ENCODE data around the gene OBSCN.

The OBSCN gene

GRCh38 chr1:228378873-228379460 is 171.1 kb downstream of the OBSCN start:
- no peak for DNase-seq (ENCODE audit: low read depth, low spot score)

DNA sequence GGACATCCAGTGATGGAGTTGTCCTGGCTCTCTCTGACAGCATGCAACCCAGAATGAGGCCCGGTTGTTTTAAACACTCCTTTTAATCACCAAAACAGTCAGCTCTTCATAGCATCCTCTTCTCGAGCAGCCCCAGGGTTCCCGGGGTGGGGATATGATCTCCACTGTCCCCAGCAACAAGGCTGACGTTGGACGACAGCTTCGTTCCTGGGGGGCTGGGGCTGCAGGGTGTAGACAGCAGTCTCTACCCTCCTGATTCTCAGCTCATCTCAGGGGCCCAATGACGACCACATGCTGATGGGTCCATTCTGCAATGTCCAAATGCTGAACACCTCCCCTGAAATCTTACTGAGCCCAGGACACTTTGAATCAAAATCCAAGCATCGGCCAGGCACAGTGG is 171.8 kb downstream of the OBSCN start:
- DNase-seq (ENCODE audit: low read depth, low spot score) = no peak

DNA sequence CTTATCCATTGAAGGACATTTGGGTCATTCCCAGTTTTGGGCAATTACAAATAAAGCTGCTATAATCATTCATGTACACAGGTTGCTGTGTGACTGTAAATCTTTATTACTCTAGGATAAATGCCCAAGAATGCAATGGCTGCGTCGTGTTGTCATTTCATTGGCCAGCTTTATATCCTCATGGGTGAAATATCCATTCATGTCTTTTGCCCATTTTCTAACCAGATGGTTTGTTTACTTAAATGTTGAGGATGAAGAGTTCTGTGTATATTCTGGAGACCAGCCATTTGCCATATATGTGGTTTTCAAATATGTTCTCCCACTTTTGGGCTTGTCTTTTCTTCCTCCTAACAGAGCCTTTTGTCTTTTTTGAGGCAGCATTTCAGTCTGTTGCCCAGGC is 173.5 kb downstream of the OBSCN start:
- no peak for DNase-seq (ENCODE audit: low read depth, low spot score)

DNA sequence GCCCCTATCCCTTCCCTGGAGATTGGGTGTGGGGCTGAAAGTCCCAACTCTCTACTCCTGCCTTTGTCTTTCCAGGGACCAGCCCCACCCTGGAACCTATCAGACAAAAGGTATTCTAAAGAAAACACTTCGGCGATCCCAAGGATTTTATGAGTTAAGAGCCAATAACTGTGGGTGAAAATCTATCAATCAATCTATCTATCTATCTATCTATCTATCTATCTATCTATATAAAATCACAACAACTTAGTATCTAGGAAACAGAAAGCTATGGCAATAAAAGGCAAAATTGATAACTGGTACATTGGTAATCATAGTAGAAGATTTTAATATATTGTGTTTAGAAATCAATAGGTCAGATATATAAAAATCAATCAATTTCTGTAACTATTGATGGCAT is 175.9 kb downstream of the OBSCN start:
- no peak for DNase-seq (ENCODE audit: low read depth, low spot score)

- DNase-seq (ENCODE audit: low read depth, low spot score) = no peak
Measured at GRCh38 chr1:228385232-228385631, 177.4 kb downstream of the OBSCN start.

DNA sequence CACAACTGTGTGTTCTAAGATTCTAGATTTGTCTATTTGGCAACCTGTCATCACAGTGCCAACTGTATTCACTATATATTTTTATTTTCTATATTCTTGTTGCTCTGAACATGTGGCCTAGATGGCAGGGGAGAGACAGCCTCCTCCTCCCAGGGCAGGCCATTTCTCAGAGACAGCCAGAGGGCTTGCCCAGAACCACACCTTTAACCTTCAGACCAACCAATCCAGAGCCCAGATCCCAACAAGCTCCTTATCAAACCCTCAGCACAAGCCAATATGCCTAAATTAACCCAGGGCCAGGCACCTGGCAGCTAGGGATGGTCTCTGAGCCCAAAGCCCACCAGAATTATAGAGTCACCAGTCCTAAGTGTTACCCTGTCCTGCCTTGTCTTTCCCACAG is 179.5 kb downstream of the OBSCN start:
- DNase-seq (ENCODE audit: low read depth, low spot score) = no peak

DNA sequence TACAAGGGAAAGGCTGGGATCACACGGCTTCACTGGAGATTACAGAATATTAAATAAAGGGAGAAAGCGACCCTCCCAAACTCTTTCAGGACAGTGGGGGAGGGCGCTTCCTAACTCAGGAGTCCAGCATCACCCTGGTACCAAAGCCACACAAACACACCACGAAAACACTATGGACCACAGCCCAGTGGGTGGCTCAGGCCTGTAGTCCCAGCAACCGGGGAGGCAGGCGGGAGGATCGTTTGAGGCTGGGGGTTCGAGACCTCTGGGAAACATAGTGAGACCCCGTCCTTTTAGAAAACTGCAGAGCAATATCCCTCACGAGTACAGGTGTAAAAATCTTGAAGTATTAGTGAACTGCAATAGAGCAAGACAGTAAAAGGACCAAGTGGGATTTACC is 182.8 kb downstream of the OBSCN start:
- DNase-seq (ENCODE audit: low read depth, low spot score) = no peak

DNA sequence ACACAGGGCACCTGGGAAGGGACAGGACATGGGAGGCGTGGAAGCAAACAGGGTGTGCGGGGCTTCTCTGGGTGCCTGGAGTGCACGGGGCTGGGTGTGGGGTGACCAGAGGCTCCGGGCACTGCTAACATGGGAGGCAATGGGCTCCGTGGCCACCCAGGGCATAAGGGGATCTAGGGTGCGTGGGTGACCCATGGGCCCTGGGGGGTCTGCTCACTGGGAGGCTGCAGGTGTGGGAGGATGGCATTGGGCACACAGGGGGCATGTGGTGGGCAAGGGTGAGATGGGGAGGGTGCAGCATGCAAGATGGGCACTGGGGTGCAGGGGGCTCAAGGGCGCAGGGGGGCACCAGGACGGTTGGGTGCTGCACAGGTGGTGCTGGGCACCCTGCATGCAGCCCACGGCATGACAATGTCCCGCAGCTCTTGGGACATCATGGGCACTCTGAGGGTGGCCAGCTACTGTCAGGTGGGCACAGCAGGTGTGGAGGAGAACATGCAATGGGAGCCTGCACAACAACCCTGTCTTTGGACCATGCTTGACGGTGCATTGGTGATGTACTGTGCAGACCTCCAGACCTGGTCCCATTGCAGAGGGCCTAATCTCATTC is 183.7 kb downstream of the OBSCN start:
- no peak for DNase-seq (ENCODE audit: low read depth, low spot score)

DNA sequence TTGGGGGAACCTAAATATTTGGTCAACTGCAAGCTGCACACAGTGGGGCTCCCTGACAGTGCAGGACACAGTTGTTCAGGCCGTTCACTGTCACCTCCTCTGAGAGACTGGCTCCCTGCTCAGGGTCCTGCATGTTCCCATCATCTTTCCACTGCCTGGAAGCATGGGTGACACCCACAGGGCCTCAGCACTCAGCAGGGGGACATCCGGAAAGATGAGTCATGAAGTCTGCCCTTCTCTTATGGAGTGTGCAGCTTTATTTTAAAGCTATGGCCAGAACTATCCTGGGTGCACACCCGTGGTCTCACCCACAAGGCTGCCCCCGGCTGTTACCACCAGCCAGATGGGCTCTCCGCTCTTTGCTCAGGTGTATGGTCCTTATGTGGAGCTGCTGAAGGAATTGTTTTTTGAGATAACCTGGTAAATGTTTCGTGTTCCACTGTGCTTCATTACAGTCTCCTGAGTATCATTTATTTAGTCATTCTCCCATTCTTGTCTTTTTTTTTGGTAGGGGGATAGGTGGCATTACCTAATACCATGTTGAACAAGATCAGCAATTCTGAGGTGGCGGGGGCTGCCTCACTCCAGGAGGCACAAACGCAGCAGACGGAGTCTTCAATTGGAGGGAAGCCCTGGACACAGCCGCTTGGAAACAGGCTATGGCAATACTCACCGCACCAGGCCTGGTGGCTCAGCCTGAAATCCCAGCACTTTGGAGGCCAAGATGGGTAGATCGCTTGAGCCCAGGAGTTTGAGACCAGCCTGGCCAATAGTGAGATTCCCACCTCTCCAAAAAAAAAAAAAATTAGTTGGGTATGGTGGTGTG is 184.5 kb downstream of the OBSCN start:
- DNase-seq (ENCODE audit: low read depth, low spot score) = no peak

DNA sequence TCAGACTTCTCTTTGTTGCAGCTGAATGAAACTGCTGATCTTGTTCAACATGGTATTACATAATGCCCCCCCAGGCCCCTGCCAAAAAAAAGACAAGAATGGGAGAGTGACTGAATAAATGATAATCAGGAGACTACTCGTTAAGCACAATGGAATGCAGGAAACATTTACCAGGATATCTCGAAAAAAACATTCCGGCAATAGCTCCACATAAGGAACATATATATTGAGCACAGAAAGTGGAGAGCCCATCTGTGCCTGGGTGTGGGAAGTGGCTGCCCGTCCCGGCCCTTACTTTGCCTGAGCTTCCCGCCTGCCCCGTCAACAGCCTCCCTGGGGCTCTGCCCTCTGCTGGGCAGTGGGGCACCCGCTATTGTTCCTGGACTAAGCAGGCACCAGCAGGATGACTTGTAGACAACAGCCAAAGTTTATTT is 185.4 kb downstream of the OBSCN start:
- no peak for DNase-seq (ENCODE audit: low read depth, low spot score)

DNA sequence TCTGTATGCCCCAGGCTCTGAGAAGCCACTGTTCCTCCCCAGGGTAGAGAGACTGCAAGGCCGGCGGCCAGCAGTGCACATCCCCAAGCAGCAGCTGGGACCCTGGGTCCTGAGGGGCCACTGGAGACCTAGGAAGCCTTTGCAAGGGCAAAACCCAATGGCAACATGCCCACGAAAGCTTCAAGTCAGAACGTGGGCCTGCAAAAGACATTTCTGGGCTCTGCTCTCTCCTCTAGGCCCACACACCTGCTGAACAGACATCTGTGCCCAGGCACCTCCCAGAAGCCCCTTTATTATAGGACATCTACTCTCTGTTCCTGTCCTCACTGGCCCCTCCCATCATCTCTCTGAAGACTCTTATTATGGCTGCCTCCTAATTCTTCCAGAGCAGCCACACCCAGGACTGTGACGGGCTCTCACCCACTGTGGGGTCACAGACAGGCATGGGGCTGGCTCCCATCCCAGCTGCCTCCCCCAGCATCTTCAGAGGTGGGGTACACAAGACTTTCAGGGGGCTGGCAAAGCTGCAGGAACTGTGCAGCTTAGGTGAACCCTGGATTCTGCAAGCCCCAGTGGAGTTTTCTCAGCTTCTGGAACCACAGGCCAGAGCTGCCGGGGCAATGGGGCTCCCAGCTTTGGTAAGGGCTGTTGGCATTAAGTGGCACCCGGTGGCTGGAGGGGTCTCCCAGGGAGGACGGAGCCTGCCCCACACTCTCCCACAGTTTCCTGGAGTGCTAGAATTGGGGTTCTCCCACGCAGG is 186.1 kb downstream of the OBSCN start:
- DNase-seq (ENCODE audit: low read depth, low spot score) = no peak

GRCh38 chr1:228394571-228395394 is 186.9 kb downstream of the OBSCN start:
- no peak for DNase-seq (ENCODE audit: low read depth, low spot score)

GRCh38 chr1:228396770-228397662 is 189.2 kb downstream of the OBSCN start:
- no peak for DNase-seq (ENCODE audit: low read depth, low spot score)

GRCh38 chr1:228397966-228398365 is 190.1 kb downstream of the OBSCN start:
- DNase-seq (ENCODE audit: low read depth, low spot score) = no peak

DNA sequence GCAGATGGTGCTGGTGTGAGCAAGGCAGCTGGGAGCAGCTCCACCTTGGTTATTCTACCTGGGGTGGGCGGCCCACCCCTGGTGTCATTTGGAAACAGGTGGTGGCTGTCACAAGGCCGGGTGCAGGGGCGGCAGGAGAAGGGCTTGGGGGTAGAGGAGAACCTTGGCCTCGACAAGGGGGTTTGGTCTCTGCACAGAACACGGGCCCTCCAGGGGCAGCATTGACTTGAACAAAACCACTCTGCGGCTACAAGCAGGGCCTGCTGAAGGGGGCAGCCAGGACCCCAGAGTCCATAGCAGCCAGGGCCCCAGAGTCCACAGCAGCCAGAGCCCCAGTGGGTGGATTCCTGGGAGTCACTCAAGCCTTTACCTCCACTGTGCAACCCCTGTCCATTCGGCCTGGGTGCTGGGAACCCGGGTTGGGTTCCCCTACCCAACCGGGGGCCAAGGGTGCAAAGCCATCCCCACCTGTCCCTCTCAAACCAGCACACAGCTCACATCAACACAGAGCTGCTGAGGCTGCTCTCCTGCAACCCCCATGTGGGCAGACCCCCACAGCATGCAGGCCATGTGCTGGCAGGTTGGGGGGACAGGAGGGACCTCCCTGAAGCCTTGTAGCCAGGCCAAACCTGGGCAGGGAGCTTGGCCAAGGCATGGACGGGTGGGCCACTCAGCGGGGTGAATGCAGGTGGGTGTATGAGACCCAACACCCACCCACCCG is 191.1 kb downstream of the OBSCN start:
- no peak for DNase-seq (ENCODE audit: low read depth, low spot score)

DNA sequence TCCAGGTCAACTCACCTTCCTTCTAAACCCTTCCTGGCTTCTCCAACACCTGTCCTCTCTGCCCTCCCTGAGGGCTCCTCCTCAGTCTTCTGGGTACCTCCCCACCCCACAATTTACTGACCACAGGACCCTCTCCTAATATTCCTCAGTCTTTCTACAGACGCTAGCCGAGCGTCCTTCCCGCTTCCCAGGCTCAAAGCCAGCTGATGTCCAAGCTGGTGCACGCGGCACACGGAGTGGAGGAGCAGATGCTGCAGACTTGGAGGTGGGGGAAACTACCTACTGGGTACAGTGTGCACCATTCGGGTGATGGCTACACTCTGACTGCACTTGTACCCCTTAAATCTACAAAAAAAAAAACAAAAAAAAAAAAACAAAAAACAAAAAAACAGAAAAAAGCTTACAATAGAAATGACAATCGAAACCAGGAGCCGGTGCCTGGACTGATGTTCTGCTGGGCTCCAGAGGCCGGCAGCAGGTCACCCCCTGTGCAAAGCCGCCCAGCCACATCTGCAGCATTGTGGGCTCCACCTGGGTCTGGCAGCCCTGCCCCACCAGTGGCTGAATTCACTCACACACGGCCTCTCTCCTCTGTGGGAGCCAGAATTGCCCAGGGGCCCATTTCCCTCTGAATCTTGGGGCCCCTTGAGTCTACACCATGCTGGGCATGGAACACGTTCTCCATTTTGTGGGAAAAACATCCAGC is 191.8 kb downstream of the OBSCN start:
- DNase-seq (ENCODE audit: low read depth, low spot score) = no peak

- no peak for DNase-seq (ENCODE audit: low read depth, low spot score)
Measured at GRCh38 chr1:228400237-228400651, 192.4 kb downstream of the OBSCN start.

DNA sequence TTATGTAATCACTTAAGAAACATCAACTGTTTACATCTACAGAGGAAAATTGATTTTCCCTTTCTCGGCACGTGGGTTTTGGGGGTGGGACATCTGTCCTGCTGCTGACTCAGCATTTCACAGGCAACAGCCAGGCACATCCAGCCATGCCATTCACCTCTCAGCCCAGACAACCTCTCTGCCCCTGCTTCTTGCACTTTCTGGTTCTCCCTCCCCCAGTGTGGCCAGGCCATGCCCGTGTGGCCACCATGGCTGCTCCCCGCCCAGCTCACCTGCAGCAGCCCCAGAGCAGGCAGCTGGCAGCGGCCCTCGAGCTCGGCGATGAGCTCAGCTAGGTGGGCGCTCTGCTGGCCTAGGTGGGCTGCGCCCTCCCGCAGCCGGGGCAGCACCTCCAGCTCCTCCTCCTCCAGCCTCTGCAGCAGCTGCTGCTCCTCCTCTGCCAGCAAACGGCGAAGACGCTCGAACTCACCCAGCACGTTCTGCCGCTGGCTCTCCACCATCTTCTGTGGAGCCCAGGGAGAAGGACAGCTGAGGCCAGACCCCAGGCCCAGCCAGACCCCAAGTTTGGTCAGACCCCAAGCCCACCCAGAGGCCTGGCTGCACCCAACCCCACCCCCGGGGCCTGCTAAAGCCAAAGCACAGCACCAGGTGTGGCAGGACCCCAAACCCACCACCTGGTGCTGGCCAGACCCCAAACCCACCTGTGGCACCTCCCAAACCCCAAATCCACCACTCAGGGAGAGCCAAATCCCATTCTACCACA is 193.0 kb downstream of the OBSCN start:
- DNase-seq (ENCODE audit: low read depth, low spot score) = no peak
